GM06990 (cell line): ENCODE measurements around the gene PSD4.

Experiments
- DNase-seq: peaks from one replicate; pipeline ENCODE4 v3.0.0-alpha.2; 2011; ENCODE audit not compliant: insufficient read length; ENCODE audit errors: extremely low read depth
- H3K27me3 ChIP-seq: replicated peaks from 2 replicates; pipeline ENCODE4 v1.6.0; 2011; ENCODE audit warnings: low read length; ENCODE audit not compliant: control insufficient read depth, insufficient read depth
- H3K36me3 ChIP-seq: 2 replicates; pipeline ENCODE4 v1.5.1; 2011; ENCODE audit warnings: low read length; ENCODE audit not compliant: control insufficient read depth, insufficient read depth
- H3K4me3 ChIP-seq: replicated peaks from 2 replicates; pipeline ENCODE4 v1.5.1; 2011; ENCODE audit warnings: low read depth, mild to moderate bottlenecking, control low read depth, low read length
- TF ChIP-seq, protein P1 (sequence below): IDR thresholded peaks from 2 replicates; pipeline ENCODE4 v1.5.1; 2011; ENCODE audit warnings: low read length, control low read depth, mild to moderate bottlenecking, inconsistent platforms; ENCODE audit not compliant: insufficient read depth, poor library complexity, severe bottlenecking

The PSD4 gene

DNA sequence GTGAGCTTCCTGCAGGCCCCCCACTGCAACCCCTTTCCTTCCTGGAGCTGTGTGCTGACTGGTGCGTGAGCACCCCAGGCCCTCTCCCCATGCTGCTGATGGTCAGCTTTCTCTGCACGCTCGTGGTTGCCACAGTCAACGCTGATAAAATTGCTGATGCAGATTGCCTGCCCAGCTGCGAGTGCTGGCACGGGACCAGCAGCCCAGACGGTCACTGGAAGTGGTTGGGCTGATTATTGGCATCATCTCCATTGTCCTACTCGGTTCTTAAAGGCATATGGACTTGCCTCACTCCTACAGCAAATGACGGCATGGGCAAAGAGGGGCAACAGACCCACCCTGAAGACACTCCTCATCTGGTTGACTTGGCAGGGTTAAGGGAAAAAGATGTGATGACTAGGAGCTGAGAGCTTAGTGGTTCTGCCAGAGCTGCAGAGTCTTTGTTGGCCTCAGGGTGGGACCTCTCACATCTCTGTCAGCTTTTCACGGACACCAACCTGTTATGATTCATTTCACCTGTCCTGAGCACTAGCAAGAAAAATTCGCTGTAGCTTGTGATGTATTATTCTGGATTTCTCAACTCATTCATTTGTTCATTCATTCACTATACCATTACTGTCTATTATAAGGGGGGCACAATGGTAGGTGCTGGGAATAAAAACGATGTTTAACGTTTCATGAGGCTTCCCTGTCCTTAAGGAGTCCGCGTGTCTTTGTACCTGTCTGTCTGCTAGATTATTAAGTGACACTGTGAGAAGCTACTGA is 66.6 kb downstream of the PSD4 start:
- Histone ChIP-seq H3K4me3 (no peak overlapping the region), H3K27me3 (no peaks in the 10 kb centered on the region; the same call in 1 of the 2 replicates)
- no peak for DNase-seq

DNA sequence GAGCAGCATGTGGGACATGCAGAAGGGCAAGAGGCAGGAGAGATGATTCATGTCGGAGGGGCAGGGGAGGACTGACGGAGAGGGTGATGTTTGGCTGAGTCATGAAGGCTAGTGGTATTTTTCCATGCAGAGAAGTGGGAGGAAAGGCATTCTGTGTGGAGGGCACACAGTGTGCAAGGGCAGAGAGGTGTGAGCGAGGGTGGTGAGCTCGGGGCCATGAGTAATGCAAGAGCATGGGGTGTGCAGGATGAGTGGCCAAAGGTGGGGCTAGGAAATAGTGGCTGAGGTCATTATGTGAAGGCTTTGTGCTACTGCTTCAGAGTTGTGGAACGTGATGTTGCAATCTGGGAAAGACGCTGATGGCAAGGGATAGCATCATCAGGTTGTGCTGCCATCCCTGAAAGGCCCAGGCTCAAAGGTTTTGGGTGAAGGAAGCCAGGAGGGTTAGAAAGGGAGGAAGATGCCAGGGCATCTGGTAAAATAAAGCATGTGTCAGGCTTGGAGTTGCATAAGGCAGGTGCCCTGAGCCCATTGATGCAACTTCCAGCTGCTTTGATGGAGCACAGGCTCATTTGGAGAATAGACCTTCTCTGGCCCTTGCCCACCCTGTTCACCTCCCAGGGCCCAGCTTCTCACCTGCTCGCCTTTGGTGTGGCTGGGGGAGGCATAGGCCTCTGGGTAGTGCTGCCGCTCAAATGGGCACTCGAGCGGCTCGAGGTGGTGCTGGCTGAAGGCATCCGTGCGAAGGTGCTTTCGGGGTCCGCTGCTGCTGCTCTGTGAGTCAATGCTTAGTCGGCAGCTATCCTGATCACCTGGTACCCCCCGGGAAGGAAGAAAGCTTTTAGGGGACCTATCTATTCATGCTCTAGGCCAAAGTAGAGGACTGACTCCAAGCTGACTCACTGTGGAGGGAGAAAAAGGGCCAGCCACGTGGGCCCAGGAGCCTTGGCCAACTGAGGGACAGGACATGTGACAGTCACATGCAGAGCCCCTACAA is 67.4 kb downstream of the PSD4 start:
- Histone ChIP-seq H3K4me3 (no peak overlapping the region), H3K36me3 (no peaks in the 10 kb centered on the region), H3K27me3 (no peaks in the 10 kb centered on the region; the same call in 1 of the 2 replicates)
- TF ChIP-seq, protein P1, sequence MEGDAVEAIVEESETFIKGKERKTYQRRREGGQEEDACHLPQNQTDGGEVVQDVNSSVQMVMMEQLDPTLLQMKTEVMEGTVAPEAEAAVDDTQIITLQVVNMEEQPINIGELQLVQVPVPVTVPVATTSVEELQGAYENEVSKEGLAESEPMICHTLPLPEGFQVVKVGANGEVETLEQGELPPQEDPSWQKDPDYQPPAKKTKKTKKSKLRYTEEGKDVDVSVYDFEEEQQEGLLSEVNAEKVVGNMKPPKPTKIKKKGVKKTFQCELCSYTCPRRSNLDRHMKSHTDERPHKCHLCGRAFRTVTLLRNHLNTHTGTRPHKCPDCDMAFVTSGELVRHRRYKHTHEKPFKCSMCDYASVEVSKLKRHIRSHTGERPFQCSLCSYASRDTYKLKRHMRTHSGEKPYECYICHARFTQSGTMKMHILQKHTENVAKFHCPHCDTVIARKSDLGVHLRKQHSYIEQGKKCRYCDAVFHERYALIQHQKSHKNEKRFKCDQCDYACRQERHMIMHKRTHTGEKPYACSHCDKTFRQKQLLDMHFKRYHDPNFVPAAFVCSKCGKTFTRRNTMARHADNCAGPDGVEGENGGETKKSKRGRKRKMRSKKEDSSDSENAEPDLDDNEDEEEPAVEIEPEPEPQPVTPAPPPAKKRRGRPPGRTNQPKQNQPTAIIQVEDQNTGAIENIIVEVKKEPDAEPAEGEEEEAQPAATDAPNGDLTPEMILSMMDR = no peak
- no peak for DNase-seq

More for the DNA sequence above, 66.6 kb downstream of the PSD4 start:
- no peaks in the 10 kb centered on the region for H3K36me3 ChIP-seq
- TF ChIP-seq, protein P1 = no peak

DNA sequence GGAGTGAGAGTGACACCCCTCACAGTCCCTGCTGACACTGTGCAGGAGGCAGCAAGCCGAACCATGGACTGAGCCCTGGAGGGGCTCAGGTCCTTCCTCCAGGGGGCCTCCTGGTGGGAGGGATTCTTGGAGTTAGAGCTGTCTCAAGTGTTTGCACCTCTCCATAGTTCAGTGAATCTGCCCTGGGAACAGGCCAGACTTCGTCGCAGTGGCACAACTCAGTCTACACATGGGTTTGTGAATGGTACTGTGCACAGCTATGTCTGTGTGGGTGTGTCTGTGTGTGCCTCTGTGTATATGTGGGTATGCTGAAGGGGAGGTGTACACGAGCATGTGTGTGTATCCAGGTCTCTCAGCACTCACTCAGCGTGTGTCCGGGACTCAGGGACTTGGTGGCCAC is 68.6 kb downstream of the PSD4 start:
- H3K27me3 ChIP-seq = no peaks in the 10 kb centered on the region; the same call in 1 of the 2 replicates
- no peaks in the 10 kb centered on the region for H3K36me3 ChIP-seq
- no peak for DNase-seq
- TF ChIP-seq, protein P1 = no peak
- no peak overlapping the region for H3K4me3 ChIP-seq

DNA sequence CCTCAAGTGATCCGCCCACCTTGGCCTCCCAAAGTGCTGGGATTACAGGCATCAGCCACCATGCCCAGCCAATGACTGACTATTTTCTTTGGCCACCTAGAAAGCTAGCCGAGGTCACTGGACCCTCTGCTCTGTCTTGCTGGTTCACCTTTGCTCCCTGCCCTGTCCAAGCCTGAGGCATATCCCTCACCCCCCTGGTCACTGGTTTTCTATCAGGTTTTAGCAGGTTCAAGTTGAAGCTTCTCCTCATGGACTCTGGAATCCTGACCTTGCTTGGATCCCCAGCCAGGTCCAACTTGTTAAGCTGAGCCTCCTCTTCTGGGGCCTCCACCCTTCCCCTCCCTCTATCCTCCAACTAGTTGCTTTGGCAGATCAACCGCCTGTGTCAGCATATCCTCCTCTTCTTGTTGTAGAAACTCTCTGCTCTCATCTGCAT is 71.5 kb downstream of the PSD4 start:
- Histone ChIP-seq H3K27me3 (no peaks in the 10 kb centered on the region; the same call in 1 of the 2 replicates), H3K4me3 (no peak overlapping the region), H3K36me3 (no peaks in the 10 kb centered on the region)
- DNase-seq = no peak
- TF ChIP-seq, protein P1 = no peak

DNA sequence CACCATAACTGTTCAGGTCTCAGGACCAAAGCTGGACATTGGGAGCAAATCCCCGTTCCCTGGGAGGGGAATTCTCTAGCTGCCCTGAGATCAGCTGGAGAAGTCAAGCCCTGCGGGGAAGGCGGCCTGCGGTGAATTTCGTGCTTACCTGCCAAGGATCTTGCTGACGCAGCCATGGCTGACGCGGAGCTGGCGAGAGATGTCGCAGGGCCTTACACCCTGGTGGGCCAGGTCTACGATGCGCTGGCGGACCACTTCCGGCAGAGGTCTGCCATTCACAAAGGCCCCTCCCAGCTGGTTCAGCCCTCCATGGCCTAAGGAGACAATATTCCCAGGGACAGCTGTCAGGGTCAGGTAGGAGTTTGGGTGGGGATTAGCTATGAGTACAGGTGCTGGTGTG is 72.8 kb downstream of the PSD4 start:
- TF ChIP-seq, protein P1 = no peak
- H3K27me3 ChIP-seq = no peaks in the 10 kb centered on the region
- no peaks in the 10 kb centered on the region for H3K36me3 ChIP-seq
- H3K4me3 ChIP-seq = no peak overlapping the region
- DNase-seq = no peak
